Left ventricle myocardium inferior (tissue), 1 donor: ENCODE measurements around the gene KIF24. TPM values are rescaled to one million over a fixed set of nuclear protein-coding genes. Genes with fewer than 3 reads are reported as not detected.
"Not testable (repeated sequence)": the region's sequence is repeated elsewhere in the genome, so short reads cannot be mapped to it uniquely, and the experiment has no call there.

Experiments
- DNase-seq: peaks from one replicate; pipeline ENCODE4 v3.0.0-alpha.2; 2020
- H3K27ac ChIP-seq: fragments of 200-600 bp; replicated peaks from 2 replicates; pipeline ENCODE4 v1.8.0; 2021
- H3K27me3 ChIP-seq: fragments of 200-600 bp; 2 replicates; pipeline ENCODE4 v1.8.0; 2021; ENCODE audit warnings: low read depth
- H3K36me3 ChIP-seq: fragments of 200-600 bp; 2 replicates; pipeline ENCODE4 v1.8.0; 2021
- H3K4me1 ChIP-seq: fragments of 200-600 bp; 2 replicates; pipeline ENCODE4 v1.8.0; 2021
- H3K4me3 ChIP-seq: fragments of 200-600 bp; 2 replicates; pipeline ENCODE4 v1.8.0; 2021; ENCODE audit warnings: mild to moderate bottlenecking, moderate library complexity
- H3K9me3 ChIP-seq: fragments of 200-600 bp; replicated peaks from 2 replicates; pipeline ENCODE4 v1.8.0; 2021
- CTCF ChIP-seq: fragments of 200-600 bp; IDR thresholded peaks from 2 replicates; pipeline ENCODE4 v1.8.0; 2021; ENCODE audit warnings: antibody characterized with exemption, mild to moderate bottlenecking, borderline replicate concordance
- intact Hi-C: fragments of 100-400 bp; cut with micrococcal nuclease; formaldehyde crosslinking; loops from one replicate; pipeline ENCODE4 v1.11.0; 2022
- total RNA-seq: library from RNA; stranded (reverse); fragmentation: NEBNext Ultra II Directional; extraction: Animal tissue kit (Norgen Biotek cat#: 25700); gene quantifications from one replicate; pipeline ENCODE4 v1.2.1, GENCODE V29; 2021
- donor health status: DM: no; HTN: yes; CAD: no; lungs with severe emphysema.

Gene KIF24
- total RNA-seq, 1 donor from 2014 or later, result 0.63 TPM

- H3K27ac ChIP-seq, result peak overlapping the region; percentile 80
- H3K4me3 ChIP-seq, result no peak overlapping the region
- H3K4me1 ChIP-seq, result peaks cover 51% of the 10 kb centered on the region
- H3K36me3 ChIP-seq, result peaks cover 54% of the 10 kb centered on the region
- H3K9me3 ChIP-seq, result no peaks in the 10 kb centered on the region
- no peaks in the 10 kb centered on the region for H3K27me3 ChIP-seq
- no peak for TF ChIP-seq CTCF
- no peak for DNase-seq
- intact Hi-C loops, result no loop called here
Observed at GRCh38 chr9:34341659-34342295, 12.7 kb upstream of the KIF24 start.

- TF ChIP-seq CTCF, result no peak
- no peak for DNase-seq
- Histone ChIP-seq H3K27ac (no peak overlapping the region), H3K27me3 (no peaks in the 10 kb centered on the region), H3K9me3 (no peaks in the 10 kb centered on the region), H3K4me1 (peaks cover 47% of the 10 kb centered on the region), H3K36me3 (peaks cover 54% of the 10 kb centered on the region), H3K4me3 (no peak overlapping the region)
- intact Hi-C loops, result no loop called here
Observed at GRCh38 chr9:34338665-34339385, 9.8 kb upstream of the KIF24 start.

DNA sequence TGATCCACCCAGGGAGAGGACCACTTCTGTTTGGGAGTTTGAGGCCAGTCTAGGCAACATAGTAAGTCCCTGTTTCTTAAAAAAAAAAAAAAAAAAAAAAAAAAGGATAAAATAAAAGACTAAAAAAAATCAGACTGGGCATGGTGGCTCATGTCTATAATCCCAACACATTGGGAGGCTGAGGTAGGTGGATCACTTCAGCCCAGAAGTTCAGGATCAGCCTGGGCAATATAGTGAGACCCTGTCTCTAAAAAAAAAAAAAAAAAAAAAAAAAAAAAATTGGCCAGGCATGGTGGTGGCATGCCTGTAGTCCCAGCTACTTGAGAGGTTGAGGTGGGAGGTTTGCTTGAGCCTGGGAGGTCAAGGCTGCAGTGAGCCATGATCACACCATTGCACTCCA lies 9.0 kb upstream of the KIF24 start:
- Histone ChIP-seq H3K4me1 (peaks cover 45% of the 10 kb centered on the region), H3K36me3 (peaks cover 46% of the 10 kb centered on the region)
- DNase-seq, H3K27ac ChIP-seq, H3K4me3 ChIP-seq, intact Hi-C loops, H3K9me3 ChIP-seq, H3K27me3 ChIP-seq: not testable (repeated sequence)

DNA sequence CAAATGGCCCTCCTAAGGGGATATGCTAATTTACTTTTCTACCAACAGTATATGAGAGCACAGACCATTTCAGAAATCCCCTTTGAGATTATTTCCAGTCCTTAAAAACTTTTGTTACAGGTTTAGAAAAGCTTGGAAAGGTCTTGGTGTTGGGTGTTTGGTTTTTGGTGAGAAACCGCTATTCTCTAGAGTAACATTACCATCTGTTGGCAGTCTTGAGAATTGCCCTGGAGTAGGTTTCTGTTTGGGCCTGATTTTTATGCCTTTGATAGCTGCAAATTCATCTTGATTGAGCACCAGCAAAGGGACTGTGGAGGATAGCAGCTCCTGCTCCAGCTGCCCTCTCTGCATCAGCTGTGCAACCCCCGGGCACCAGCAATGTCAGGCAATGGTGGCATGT lies 8.3 kb upstream of the KIF24 start:
- no peak for TF ChIP-seq CTCF
- no peaks in the 10 kb centered on the region for H3K27me3 ChIP-seq
- H3K4me1 ChIP-seq, result peaks cover 42% of the 10 kb centered on the region
- H3K27ac ChIP-seq, result no peak overlapping the region
- H3K36me3 ChIP-seq, result peaks cover 41% of the 10 kb centered on the region
- DNase-seq, result no peak
- H3K4me3 ChIP-seq, result no peak overlapping the region
- intact Hi-C loops, result no loop called here
- no peaks in the 10 kb centered on the region for H3K9me3 ChIP-seq

GRCh38 chr9:34335376-34335775 lies 6.3 kb upstream of the KIF24 start:
- H3K36me3 ChIP-seq, result peaks cover 22% of the 10 kb centered on the region
- no peak overlapping the region for H3K4me3 ChIP-seq
- H3K27ac ChIP-seq, result no peak overlapping the region
- intact Hi-C loops, result no loop called here
- no peak for DNase-seq
- H3K9me3 ChIP-seq, result no peaks in the 10 kb centered on the region
- peaks cover 38% of the 10 kb centered on the region for H3K4me1 ChIP-seq
- no peaks in the 10 kb centered on the region for H3K27me3 ChIP-seq
- no peak for TF ChIP-seq CTCF

GRCh38 chr9:34334916-34335315 lies 5.8 kb upstream of the KIF24 start:
- Histone ChIP-seq H3K9me3 (no peaks in the 10 kb centered on the region), H3K27me3 (no peaks in the 10 kb centered on the region), H3K27ac (peak overlapping the region; percentile 12), H3K36me3 (peaks cover 18% of the 10 kb centered on the region), H3K4me1 (peaks cover 43% of the 10 kb centered on the region), H3K4me3 (no peak overlapping the region)
- no peak for DNase-seq
- TF ChIP-seq CTCF, result no peak
- intact Hi-C loops, result no loop called here
